ENCODE data around the gene HOMER2.

Gene HOMER2

DNA sequence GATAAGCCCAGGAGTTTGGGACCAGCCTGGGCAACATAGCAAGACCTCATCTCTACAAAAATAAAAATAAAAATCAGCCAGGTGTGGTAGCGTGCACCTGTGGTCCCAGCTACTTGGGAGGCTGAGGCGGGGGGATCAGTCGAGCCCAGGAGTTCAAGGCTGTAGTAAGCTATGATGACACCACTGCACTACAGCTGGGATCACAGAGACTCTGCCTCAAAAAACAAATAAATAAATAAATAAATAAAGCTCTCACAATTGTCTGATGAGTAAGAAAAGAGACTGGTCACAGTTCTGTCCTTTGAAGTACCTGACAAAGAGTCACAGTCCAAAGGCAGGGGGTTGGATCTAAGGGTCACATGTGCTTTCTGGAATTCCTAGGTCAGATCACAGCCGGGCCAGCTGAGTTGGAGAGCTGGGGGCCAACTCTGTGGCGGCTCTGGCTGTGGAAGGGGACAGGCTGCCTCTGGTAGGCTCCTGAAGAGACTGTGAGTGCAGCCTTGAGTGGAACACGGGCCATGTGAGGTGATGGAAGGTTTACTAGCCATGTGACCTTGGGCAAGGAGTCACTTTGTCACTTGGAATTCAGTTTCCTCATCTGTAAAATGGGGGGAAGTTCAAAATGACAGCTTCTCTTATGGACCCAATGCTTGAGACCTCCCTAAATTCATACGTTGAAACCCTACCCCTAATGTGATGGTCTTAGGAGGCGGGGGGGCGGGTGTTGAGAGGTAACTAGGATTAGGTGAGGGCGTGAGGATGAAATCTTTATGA is 95.9 kb downstream of the HOMER2 start:
- WGBS = 92% methylated on average over 6 of the region's 10 CpGs
- Histone ChIP-seq H3K36me3 (ENCODE audit: insufficient read depth, low read length) (no peaks in the 10 kb centered on the region), H3K27me3 (ENCODE audit: insufficient read depth, low read length) (no peaks in the 10 kb centered on the region), H3K4me1 (ENCODE audit: insufficient read depth, low read length) (no peaks in the 10 kb centered on the region), H3K9ac (ENCODE audit: low read depth, low read length) (no peak overlapping the region), H3K4me3 (ENCODE audit: low read length) (no peak overlapping the region), H3K9me3 (ENCODE audit: insufficient read depth, low read depth, low read length) (no peaks in the 10 kb centered on the region), H3K27ac (ENCODE audit: low read depth, low read length) (no peak overlapping the region)

DNA sequence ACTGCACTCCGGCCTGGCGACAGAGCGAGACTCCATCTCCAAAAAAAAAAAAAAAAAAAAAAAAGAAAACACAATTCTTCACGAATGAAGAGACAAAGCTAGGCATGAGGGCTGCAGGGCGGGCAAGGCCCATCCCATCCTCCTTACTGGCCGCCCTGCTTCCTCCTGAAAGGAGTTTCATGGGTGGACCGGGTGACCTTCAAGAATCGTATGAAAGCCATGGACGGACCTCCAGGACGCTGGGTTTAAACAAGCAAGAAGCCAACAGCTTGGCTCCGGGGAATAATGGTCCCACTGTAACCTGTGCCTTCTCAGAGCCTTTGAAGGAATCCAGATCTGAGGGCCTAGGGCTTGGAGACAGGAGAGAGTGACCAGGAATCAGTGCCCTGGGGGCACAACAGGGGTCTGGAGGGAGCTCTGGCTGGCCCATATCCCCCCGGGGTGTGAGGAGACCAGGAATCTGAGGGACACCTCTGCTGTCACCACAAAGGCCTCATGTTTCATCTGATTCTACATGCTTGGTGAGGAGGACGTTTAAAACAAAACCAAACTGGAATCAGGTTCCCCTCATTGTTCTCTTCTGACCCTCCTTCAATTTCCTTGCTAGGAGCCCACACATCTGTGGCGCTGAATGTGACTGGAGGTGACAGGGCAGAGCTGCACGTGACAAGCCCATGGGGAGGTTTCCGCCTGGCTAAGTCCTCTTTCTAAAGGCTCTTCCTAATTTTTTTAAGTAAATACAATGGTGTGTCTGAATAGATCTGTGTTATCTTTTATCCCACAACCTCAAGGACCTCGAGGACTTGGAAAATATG is 97.0 kb downstream of the HOMER2 start:
- no peak overlapping the region for H3K4me3 ChIP-seq (ENCODE audit: low read length)
- no peaks in the 10 kb centered on the region for H3K36me3 ChIP-seq (ENCODE audit: insufficient read depth, low read length)
- WGBS = 94% methylated on average over 15 of the region's 17 CpGs
- H3K27me3 ChIP-seq (ENCODE audit: insufficient read depth, low read length) = no peaks in the 10 kb centered on the region
- H3K27ac ChIP-seq (ENCODE audit: low read depth, low read length) = no peak overlapping the region
- H3K9me3 ChIP-seq (ENCODE audit: insufficient read depth, low read depth, low read length) = no peaks in the 10 kb centered on the region
- no peaks in the 10 kb centered on the region for H3K4me1 ChIP-seq (ENCODE audit: insufficient read depth, low read length)
- H3K9ac ChIP-seq (ENCODE audit: low read depth, low read length) = no peak overlapping the region

DNA sequence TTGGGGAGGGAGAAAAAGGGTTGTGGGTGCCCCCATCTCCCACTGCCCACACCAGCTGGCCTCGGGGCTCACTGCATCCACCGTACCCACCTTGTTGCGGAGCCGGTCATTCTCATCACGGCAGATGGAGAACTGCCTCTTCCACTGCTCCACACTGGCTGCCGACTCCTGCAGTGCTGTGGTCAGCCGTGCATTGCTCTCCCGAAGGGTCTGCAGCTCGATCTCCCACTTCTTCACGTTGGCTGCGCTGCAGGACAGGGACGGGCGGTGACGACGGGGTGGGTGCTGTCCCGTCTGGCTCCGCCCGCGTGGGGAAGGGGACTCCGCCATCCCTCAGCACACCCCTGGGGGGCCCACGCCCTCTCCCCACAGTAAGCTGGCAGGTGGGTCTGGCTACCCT is 98.0 kb downstream of the HOMER2 start:
- Histone ChIP-seq H3K9me3 (ENCODE audit: insufficient read depth, low read depth, low read length) (no peaks in the 10 kb centered on the region), H3K27me3 (ENCODE audit: insufficient read depth, low read length) (no peaks in the 10 kb centered on the region), H3K9ac (ENCODE audit: low read depth, low read length) (no peak overlapping the region), H3K4me3 (ENCODE audit: low read length) (no peak overlapping the region), H3K27ac (ENCODE audit: low read depth, low read length) (no peak overlapping the region), H3K4me1 (ENCODE audit: insufficient read depth, low read length) (peaks cover 5% of the 10 kb centered on the region), H3K36me3 (ENCODE audit: insufficient read depth, low read length) (no peaks in the 10 kb centered on the region)
- 92% methylated on average over 21 of the region's 21 CpGs for WGBS

DNA sequence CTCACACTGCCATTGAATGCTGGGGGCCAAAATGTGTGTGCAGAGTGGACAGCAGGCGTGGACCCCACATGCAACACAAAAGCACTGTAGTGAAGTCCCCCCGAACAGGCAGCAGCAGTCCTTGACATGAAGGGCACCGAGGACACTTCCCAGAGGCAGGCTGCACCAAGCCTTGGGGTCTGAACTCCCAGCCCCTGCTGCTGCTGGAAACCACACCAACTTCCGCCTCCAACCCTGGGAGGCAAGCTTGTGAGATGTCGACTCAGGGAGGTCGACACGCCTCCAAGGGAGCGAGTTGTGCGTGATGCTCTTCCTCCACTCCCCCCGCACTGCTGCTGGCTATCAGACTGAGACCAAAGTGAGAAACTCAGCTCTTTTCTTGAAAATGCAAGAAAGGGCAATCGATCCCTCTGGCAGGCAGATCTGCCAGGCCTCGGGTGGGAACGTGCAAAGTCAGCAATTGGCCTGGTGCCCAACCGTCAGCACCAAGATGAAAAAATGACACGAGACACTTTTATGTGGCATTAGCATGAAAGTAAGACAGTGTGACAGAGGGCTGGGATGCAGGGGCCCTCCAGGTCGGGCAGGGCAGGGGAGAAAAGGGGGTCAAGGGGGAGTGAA is 99.5 kb downstream of the HOMER2 start:
- Histone ChIP-seq H3K27me3 (ENCODE audit: insufficient read depth, low read length) (no peaks in the 10 kb centered on the region), H3K27ac (ENCODE audit: low read depth, low read length) (no peak overlapping the region), H3K9ac (ENCODE audit: low read depth, low read length) (no peak overlapping the region), H3K9me3 (ENCODE audit: insufficient read depth, low read depth, low read length) (no peaks in the 10 kb centered on the region), H3K4me3 (ENCODE audit: low read length) (no peak overlapping the region), H3K4me1 (ENCODE audit: insufficient read depth, low read length) (peaks cover 5% of the 10 kb centered on the region), H3K36me3 (ENCODE audit: insufficient read depth, low read length) (no peaks in the 10 kb centered on the region)
- WGBS = 91% methylated on average over 16 of the region's 16 CpGs

- H3K4me3 ChIP-seq (ENCODE audit: low read length) = no peak overlapping the region
- H3K4me1 ChIP-seq (ENCODE audit: insufficient read depth, low read length) = peaks cover 5% of the 10 kb centered on the region
- H3K27ac ChIP-seq (ENCODE audit: low read depth, low read length) = no peak overlapping the region
- 82% methylated on average over 9 of the region's 9 CpGs for WGBS
- no peak overlapping the region for H3K9ac ChIP-seq (ENCODE audit: low read depth, low read length)
- no peaks in the 10 kb centered on the region for H3K9me3 ChIP-seq (ENCODE audit: insufficient read depth, low read depth, low read length)
- H3K27me3 ChIP-seq (ENCODE audit: insufficient read depth, low read length) = no peaks in the 10 kb centered on the region
- H3K36me3 ChIP-seq (ENCODE audit: insufficient read depth, low read length) = no peaks in the 10 kb centered on the region
Observed at GRCh38 chr15:82851981-82852511, 100.5 kb downstream of the HOMER2 start.

- 97% methylated on average over 14 of the region's 14 CpGs for WGBS
- no peak overlapping the region for H3K27ac ChIP-seq (ENCODE audit: low read depth, low read length)
Observed at GRCh38 chr15:82851306-82851850, 101.1 kb downstream of the HOMER2 start.

DNA sequence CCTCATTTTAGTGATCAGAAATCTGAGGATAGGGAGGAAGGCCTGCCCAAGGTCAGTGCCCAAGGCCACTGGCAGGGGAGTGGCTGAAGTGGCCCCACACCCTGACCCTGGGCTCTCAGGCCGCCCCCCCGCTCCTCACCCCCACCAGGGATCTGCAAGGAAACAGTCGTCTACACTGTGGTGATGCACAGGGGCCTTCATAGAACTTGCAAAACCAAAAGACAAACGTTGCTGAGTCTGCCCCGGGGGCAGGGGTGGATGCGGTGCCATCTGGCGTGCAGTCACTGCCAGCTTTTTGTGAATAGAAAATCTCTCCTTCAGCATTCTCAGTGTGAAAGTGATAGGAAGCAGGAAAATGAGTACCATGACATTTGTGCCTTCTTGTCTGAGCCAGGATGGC is 101.8 kb downstream of the HOMER2 start:
- Histone ChIP-seq H3K27me3 (ENCODE audit: insufficient read depth, low read length) (no peaks in the 10 kb centered on the region), H3K9ac (ENCODE audit: low read depth, low read length) (no peak overlapping the region), H3K4me3 (ENCODE audit: low read length) (no peak overlapping the region), H3K36me3 (ENCODE audit: insufficient read depth, low read length) (no peaks in the 10 kb centered on the region), H3K4me1 (ENCODE audit: insufficient read depth, low read length) (peaks cover 5% of the 10 kb centered on the region), H3K9me3 (ENCODE audit: insufficient read depth, low read depth, low read length) (no peaks in the 10 kb centered on the region), H3K27ac (ENCODE audit: low read depth, low read length) (no peak overlapping the region)
- WGBS = 91% methylated on average over 7 of the region's 7 CpGs

More at GRCh38 chr15:82851306-82851850, 101.1 kb downstream of the HOMER2 start:
- H3K36me3 ChIP-seq (ENCODE audit: insufficient read depth, low read length) = no peaks in the 10 kb centered on the region
- peaks cover 5% of the 10 kb centered on the region for H3K4me1 ChIP-seq (ENCODE audit: insufficient read depth, low read length)
- no peak overlapping the region for H3K4me3 ChIP-seq (ENCODE audit: low read length)
- no peak overlapping the region for H3K9ac ChIP-seq (ENCODE audit: low read depth, low read length)
- no peaks in the 10 kb centered on the region for H3K9me3 ChIP-seq (ENCODE audit: insufficient read depth, low read depth, low read length)
- H3K27me3 ChIP-seq (ENCODE audit: insufficient read depth, low read length) = no peaks in the 10 kb centered on the region

GRCh38 chr15:82849556-82850512 is 102.7 kb downstream of the HOMER2 start:
- peak overlapping the region; percentile 21; the same call in 1 of the 2 replicates for H3K9ac ChIP-seq (ENCODE audit: low read depth, low read length)
- no peaks in the 10 kb centered on the region for H3K9me3 ChIP-seq (ENCODE audit: insufficient read depth, low read depth, low read length)
- H3K27ac ChIP-seq (ENCODE audit: low read depth, low read length) = no peak overlapping the region; the same call in 1 of the 2 replicates
- H3K4me1 ChIP-seq (ENCODE audit: insufficient read depth, low read length) = peaks cover 5% of the 10 kb centered on the region
- no peaks in the 10 kb centered on the region for H3K36me3 ChIP-seq (ENCODE audit: insufficient read depth, low read length)
- no peaks in the 10 kb centered on the region for H3K27me3 ChIP-seq (ENCODE audit: insufficient read depth, low read length)
- WGBS = 28% methylated on average over 23 of the region's 23 CpGs
- no peak overlapping the region for H3K4me3 ChIP-seq (ENCODE audit: low read length)

GRCh38 chr15:82848241-82848993 is 104.1 kb downstream of the HOMER2 start:
- Histone ChIP-seq H3K27me3 (ENCODE audit: insufficient read depth, low read length) (no peaks in the 10 kb centered on the region), H3K27ac (ENCODE audit: low read depth, low read length) (no peak overlapping the region), H3K4me3 (ENCODE audit: low read length) (no peak overlapping the region), H3K36me3 (ENCODE audit: insufficient read depth, low read length) (no peaks in the 10 kb centered on the region), H3K4me1 (ENCODE audit: insufficient read depth, low read length) (peaks cover 5% of the 10 kb centered on the region), H3K9ac (ENCODE audit: low read depth, low read length) (no peak overlapping the region), H3K9me3 (ENCODE audit: insufficient read depth, low read depth, low read length) (no peaks in the 10 kb centered on the region)
- WGBS = 96% methylated on average over 9 of the region's 9 CpGs

Data from HUES64 (cell line).